Measurements from ENCODE around the gene RNASEH1. TPM values are rescaled to one million over a fixed set of nuclear protein-coding genes. Genes with fewer than 3 reads are reported as not detected.

The RNASEH1 gene
- total and polyA plus RNA-seq, 10 of the 15 experiments (the other 5 are each of a cell fraction or from before 2014, with no cell fraction given) = 18.2 to 68.5 (median 28.2) TPM

- WGBS (ENCODE audit: insufficient coverage, insufficient replicate concordance, low lambda C conversion rate, missing lambda C conversion rate) = 100% methylated on average over 5 of the region's 5 CpGs
- TF ChIP-seq JUNB (IDR thresholded peaks at IDR 0.05) (no peak), SPI1 (IDR thresholded peaks at IDR 0.05; ENCODE audit: borderline replicate concordance, insufficient read depth, low read depth, low read length) (no peak), ZNF24 (IDR thresholded peaks at IDR 0.05) (no peak), CEBPZ (IDR thresholded peaks at IDR 0.05; ENCODE audit: low read depth, low read length) (no peak), TCF7 (IDR thresholded peaks at IDR 0.05; ENCODE audit: borderline replicate concordance) (no peak), TAF1 (IDR thresholded peaks at IDR 0.05; ENCODE audit: borderline replicate concordance, low read depth, low read length) (no peak), YY1 (IDR thresholded peaks at IDR 0.05; ENCODE audit: low read depth, low read length) (no peak), RAD51 (IDR thresholded peaks at IDR 0.05) (no peak), NKRF (conservative IDR thresholded peaks at IDR 0.05) (no peak), EED (IDR thresholded peaks at IDR 0.05; ENCODE audit: low read depth) (no peak), BCL11A (IDR thresholded peaks at IDR 0.05; ENCODE audit: low read depth, low read length) (no peak)
- Histone ChIP-seq H3K27ac (ENCODE audit: control insufficient read depth, insufficient read depth) (no peak overlapping the region), H3K79me2 (ENCODE audit: control insufficient read depth, insufficient read depth, low read length) (no peaks in the 10 kb centered on the region), H3K9ac (ENCODE audit: control insufficient read depth, insufficient read depth, low read length) (no peak overlapping the region), H3K27me3 (replicated peaks in 1 of 2; ENCODE audit: control insufficient read depth in 2 of 2, insufficient read depth in 2 of 2, low read length in 1 of 2) (no peaks in the 10 kb centered on the region), H3K36me3 (ENCODE audit: control insufficient read depth in 2 of 2, insufficient read depth in 2 of 2, low read length in 1 of 2) (peaks cover 11 to 29% of the 10 kb centered on the region in 2 experiments), H3K9me3 (replicated peaks; ENCODE audit: control insufficient read depth, insufficient read depth, low read length) (no peaks in the 10 kb centered on the region), H2AFZ (ENCODE audit: control insufficient read depth, low read depth, low read length) (no peak overlapping the region), H3K4me2 (ENCODE audit: control insufficient read depth, insufficient read depth) (no peak overlapping the region), H3K4me1 (ENCODE audit: control insufficient read depth, insufficient read depth, low read length) (no peaks in the 10 kb centered on the region; the same call in 1 of the 2 replicates), H3K4me3 (no peak overlapping the region), H4K20me1 (ENCODE audit: control insufficient read depth, insufficient read depth) (no peaks in the 10 kb centered on the region)
- in situ Hi-C loops (cut with MboI) (no loop called here), intact Hi-C loops (cut with micrococcal nuclease; ENCODE audit: unreplicated experiment) (no loop called here)
- ATAC-seq (no peak), FAIRE-seq (no peak), DNase-seq (ENCODE audit: low read depth, low spot score) (no peak)
- ChIA-PET POLR2A (interaction anchor here (0.7 to 1.2 kb wide), 3 partner anchors 8 to 24 kb away, joined by 3 read pairs; no protein-coding TSS in a partner anchor), CTCF (no interaction called here), SMC1A (ENCODE audit: uncharacterized antibody, unreplicated experiment) (no interaction called here), RAD21 (ENCODE audit: unreplicated experiment) (interaction anchor here (1.0 kb wide), 1 partner anchor 9 kb away, joined by 3 read pairs; no protein-coding TSS in a partner anchor)
- no TSS peak for BruUV-seq (replicated peaks)
Measured at GRCh38 chr2:3587021-3587420, 28.9 kb upstream of the RNASEH1 start.
